ENCODE data around the gene OR5B12.
"Not testable (repeated sequence)": the region's sequence is repeated elsewhere in the genome, so short reads cannot be mapped to it uniquely, and the experiment has no call there.

Gene OR5B12

DNA sequence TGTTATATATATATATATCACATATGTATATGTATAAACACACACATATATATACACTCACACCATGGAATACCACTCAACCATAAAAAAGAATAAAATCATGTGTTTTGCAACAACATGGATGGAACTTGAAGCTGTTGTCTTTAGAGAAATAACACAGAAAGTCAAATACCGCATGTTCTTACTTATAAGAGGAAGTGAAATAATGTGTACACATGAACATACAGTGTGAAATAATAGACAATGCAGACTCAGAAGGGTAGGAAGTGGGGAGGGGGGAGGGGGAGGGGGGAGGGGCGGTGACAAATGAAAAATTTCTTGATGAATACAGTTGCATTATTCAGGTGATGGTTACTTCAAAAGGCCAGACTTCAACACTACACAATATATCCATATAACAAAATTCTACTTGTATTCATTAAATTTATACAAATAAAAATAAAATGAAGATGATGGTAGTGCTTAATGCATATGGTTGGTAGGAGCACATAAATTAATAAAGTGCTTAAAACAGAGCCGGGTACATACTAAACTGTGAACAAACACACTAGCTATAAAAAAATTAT lies 8.3 kb downstream of the OR5B12 start:
- Histone ChIP-seq H3K9me3 (replicated peaks; ENCODE audit: low read length) (no peaks in the 10 kb centered on the region), H3K4me2 (ENCODE audit: low read length) (no peak overlapping the region), H3K4me3 (ENCODE audit: low read length) (no peak overlapping the region), H3K27me3 (ENCODE audit: control insufficient read depth, insufficient read depth, low read length) (no peaks in the 10 kb centered on the region), H3K9ac (ENCODE audit: low read depth, low read length) (no peak overlapping the region), H3K4me1 (ENCODE audit: control insufficient read depth, insufficient read depth, low read length) (no peaks in the 10 kb centered on the region), H3K36me3 (ENCODE audit: insufficient read depth, low read length) (no peaks in the 10 kb centered on the region)

GRCh38 chr11:58429273-58429672 lies 12.8 kb downstream of the OR5B12 start:
- H3K36me3 ChIP-seq (ENCODE audit: insufficient read depth, low read length) = no peaks in the 10 kb centered on the region
- H3K4me2 ChIP-seq (ENCODE audit: low read length) = no peak overlapping the region
- no peaks in the 10 kb centered on the region for H3K27me3 ChIP-seq (ENCODE audit: control insufficient read depth, insufficient read depth, low read length)
- H3K9ac ChIP-seq (ENCODE audit: low read depth, low read length) = no peak overlapping the region
- H3K4me3 ChIP-seq (ENCODE audit: low read length) = no peak overlapping the region
- no peaks in the 10 kb centered on the region for H3K9me3 ChIP-seq (replicated peaks; ENCODE audit: low read length)
- no peaks in the 10 kb centered on the region for H3K4me1 ChIP-seq (ENCODE audit: control insufficient read depth, insufficient read depth, low read length)

- no peaks in the 10 kb centered on the region for H3K27me3 ChIP-seq (ENCODE audit: control insufficient read depth, insufficient read depth, low read length)
- H3K9me3 ChIP-seq (replicated peaks; ENCODE audit: low read length) = no peaks in the 10 kb centered on the region
- H3K4me1 ChIP-seq (ENCODE audit: control insufficient read depth, insufficient read depth, low read length) = no peaks in the 10 kb centered on the region
- no peak within 1 kb of the TSS for H3K4me2 ChIP-seq (ENCODE audit: low read length)
- H3K9ac ChIP-seq (ENCODE audit: low read depth, low read length) = no peak within 1 kb of the TSS
- H3K4me3 ChIP-seq (ENCODE audit: low read length) = no peak within 1 kb of the TSS
- no peaks in the 10 kb centered on the region for H3K36me3 ChIP-seq (ENCODE audit: insufficient read depth, low read length)
These were observed 14.0 kb downstream of the OR5B12 start, which contains the start of gene OR5B2 for GRCh38 chr11:58428021-58428420. TSS of gene OR5B2 (minus strand) at chr11:58428121. CDS start at chr11:58423261, 4,860 bp downstream.

DNA sequence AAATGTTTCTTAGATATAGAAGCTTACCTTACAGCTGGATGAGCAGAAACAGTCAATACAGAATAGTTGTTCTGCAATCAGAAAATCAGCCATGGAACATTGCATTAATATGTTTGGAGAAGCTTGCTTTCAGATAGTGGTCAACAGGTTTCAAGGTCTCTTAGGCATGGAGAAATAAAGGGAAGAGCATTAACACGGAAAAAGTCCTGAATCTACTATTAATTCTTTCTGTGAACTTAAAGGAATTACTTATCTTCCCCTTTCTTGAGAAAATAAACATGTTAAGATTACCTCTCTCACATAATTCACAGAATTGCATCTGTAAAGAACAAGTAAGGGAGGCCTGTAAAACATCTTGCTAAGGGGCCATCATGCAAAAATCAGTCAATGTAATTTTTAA lies 35.3 kb downstream of the OR5B12 start, which contains the start of gene OR5B3:
TSS of gene OR5B3 (minus strand) at position 101 of the 400 bp plus-strand sequence. CDS start 3,465 bp downstream, outside the sequence.
- no peaks in the 10 kb centered on the region for H3K36me3 ChIP-seq (ENCODE audit: insufficient read depth, low read length)
- H3K4me3 ChIP-seq (ENCODE audit: low read length) = no peak within 1 kb of the TSS
- H3K9me3 ChIP-seq (replicated peaks; ENCODE audit: low read length) = no peaks in the 10 kb centered on the region
- H3K4me2 ChIP-seq (ENCODE audit: low read length) = no peak within 1 kb of the TSS
- no peaks in the 10 kb centered on the region for H3K4me1 ChIP-seq (ENCODE audit: control insufficient read depth, insufficient read depth, low read length)
- no peak within 1 kb of the TSS for H3K9ac ChIP-seq (ENCODE audit: low read depth, low read length)
- no peaks in the 10 kb centered on the region for H3K27me3 ChIP-seq (ENCODE audit: control insufficient read depth, insufficient read depth, low read length)

DNA sequence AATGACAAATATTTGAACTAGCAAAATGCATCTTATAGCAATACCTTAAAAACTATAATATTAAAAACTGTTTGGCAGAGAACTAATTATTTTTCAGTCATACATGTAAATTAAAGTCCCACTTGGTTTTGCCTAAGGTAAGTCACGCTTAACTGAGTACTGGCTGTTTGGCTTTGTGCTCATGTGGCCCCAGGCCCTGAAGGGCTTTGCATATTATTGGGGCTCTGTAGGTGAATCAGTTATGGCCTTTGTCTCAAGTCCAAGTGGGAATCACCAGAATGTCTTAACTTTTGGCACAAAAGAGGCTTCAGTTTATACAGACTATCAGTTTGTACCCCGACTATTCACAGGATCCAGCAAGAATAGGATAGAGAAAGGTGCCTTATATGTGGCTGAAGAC lies 42.4 kb downstream of the OR5B12 start:
- H3K9me3 ChIP-seq (replicated peaks; ENCODE audit: low read length); H3K9ac ChIP-seq (ENCODE audit: low read depth, low read length); H3K27me3 ChIP-seq (ENCODE audit: control insufficient read depth, insufficient read depth, low read length); H3K36me3 ChIP-seq (ENCODE audit: insufficient read depth, low read length); H3K4me2 ChIP-seq (ENCODE audit: low read length); H3K4me1 ChIP-seq (ENCODE audit: control insufficient read depth, insufficient read depth, low read length); H3K4me3 ChIP-seq (ENCODE audit: low read length): not testable (repeated sequence)

- H3K4me2 ChIP-seq (ENCODE audit: low read length) = no peak overlapping the region
- H3K27me3 ChIP-seq (ENCODE audit: control insufficient read depth, insufficient read depth, low read length) = no peaks in the 10 kb centered on the region
- H3K4me1 ChIP-seq (ENCODE audit: control insufficient read depth, insufficient read depth, low read length) = peaks cover 33% of the 10 kb centered on the region
- H3K4me3 ChIP-seq (ENCODE audit: low read length) = no peak overlapping the region
- no peaks in the 10 kb centered on the region for H3K36me3 ChIP-seq (ENCODE audit: insufficient read depth, low read length)
- no peak overlapping the region for H3K9ac ChIP-seq (ENCODE audit: low read depth, low read length)
- peaks cover 6% of the 10 kb centered on the region for H3K9me3 ChIP-seq (replicated peaks; ENCODE audit: low read length)
These were observed 46.5 kb downstream of the OR5B12 start for GRCh38 chr11:58395581-58395980.

GRCh38 chr11:58394195-58394594 lies 47.8 kb downstream of the OR5B12 start:
- Histone ChIP-seq H3K9ac (ENCODE audit: low read depth, low read length) (peak overlapping the region; percentile 39), H3K27me3 (ENCODE audit: control insufficient read depth, insufficient read depth, low read length) (no peaks in the 10 kb centered on the region), H3K4me1 (ENCODE audit: control insufficient read depth, insufficient read depth, low read length) (peaks cover 33% of the 10 kb centered on the region)

GRCh38 chr11:58392746-58393145 lies 49.3 kb downstream of the OR5B12 start:
- Histone ChIP-seq H3K4me1 (ENCODE audit: control insufficient read depth, insufficient read depth, low read length) (peaks cover 38% of the 10 kb centered on the region), H3K27me3 (ENCODE audit: control insufficient read depth, insufficient read depth, low read length) (no peaks in the 10 kb centered on the region), H3K36me3 (ENCODE audit: insufficient read depth, low read length) (no peaks in the 10 kb centered on the region), H3K9ac (ENCODE audit: low read depth, low read length) (peak overlapping the region; percentile 39), H3K9me3 (replicated peaks; ENCODE audit: low read length) (peaks cover 6% of the 10 kb centered on the region), H3K4me2 (ENCODE audit: low read length) (no peak overlapping the region), H3K4me3 (ENCODE audit: low read length) (no peak overlapping the region)

More at GRCh38 chr11:58394195-58394594, 47.8 kb downstream of the OR5B12 start:
- Histone ChIP-seq H3K36me3 (ENCODE audit: insufficient read depth, low read length) (no peaks in the 10 kb centered on the region), H3K4me3 (ENCODE audit: low read length) (no peak overlapping the region), H3K4me2 (ENCODE audit: low read length) (peak overlapping the region; percentile 56), H3K9me3 (replicated peaks; ENCODE audit: low read length) (peaks cover 6% of the 10 kb centered on the region)

DNA sequence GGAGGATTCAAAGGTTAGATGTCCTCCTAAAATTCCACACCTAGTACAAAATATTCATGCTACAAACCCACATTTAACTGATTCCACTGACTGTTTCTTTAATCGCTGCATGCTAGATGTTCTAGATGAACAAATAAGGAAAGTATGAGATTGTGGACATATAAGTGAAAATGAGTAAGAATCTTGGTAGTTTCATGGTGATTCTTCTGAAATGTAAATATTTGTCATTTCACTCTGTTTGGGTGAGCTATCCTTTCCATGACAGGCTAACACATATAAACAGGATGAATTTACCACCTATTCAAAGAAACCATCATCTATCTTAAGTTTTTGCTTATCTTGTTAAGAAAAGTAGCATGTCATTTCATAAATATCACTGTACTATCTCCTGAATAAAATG lies 50.2 kb downstream of the OR5B12 start:
- H3K4me1 ChIP-seq (ENCODE audit: control insufficient read depth, insufficient read depth, low read length) = peaks cover 38% of the 10 kb centered on the region

GRCh38 chr11:58390551-58391063 lies 51.4 kb downstream of the OR5B12 start:
- no peak overlapping the region for H3K9ac ChIP-seq (ENCODE audit: low read depth, low read length)
- peaks cover 38% of the 10 kb centered on the region for H3K4me1 ChIP-seq (ENCODE audit: control insufficient read depth, insufficient read depth, low read length)
- peaks cover 6% of the 10 kb centered on the region for H3K9me3 ChIP-seq (replicated peaks; ENCODE audit: low read length)
- H3K4me3 ChIP-seq (ENCODE audit: low read length) = no peak overlapping the region
- H3K27me3 ChIP-seq (ENCODE audit: control insufficient read depth, insufficient read depth, low read length) = no peaks in the 10 kb centered on the region
- no peaks in the 10 kb centered on the region for H3K36me3 ChIP-seq (ENCODE audit: insufficient read depth, low read length)
- no peak overlapping the region for H3K4me2 ChIP-seq (ENCODE audit: low read length)

More for the DNA sequence above, 50.2 kb downstream of the OR5B12 start:
- Histone ChIP-seq H3K36me3 (ENCODE audit: insufficient read depth, low read length) (no peaks in the 10 kb centered on the region), H3K4me2 (ENCODE audit: low read length) (no peak overlapping the region), H3K9ac (ENCODE audit: low read depth, low read length) (no peak overlapping the region), H3K4me3 (ENCODE audit: low read length) (no peak overlapping the region), H3K9me3 (replicated peaks; ENCODE audit: low read length) (peaks cover 6% of the 10 kb centered on the region), H3K27me3 (ENCODE audit: control insufficient read depth, insufficient read depth, low read length) (no peaks in the 10 kb centered on the region)

All from skeletal muscle satellite cell (primary cell).